ENCODE measurements around the gene MID1IP1. TPM values are rescaled to one million over a fixed set of nuclear protein-coding genes. Genes with fewer than 3 reads are reported as not detected.

The MID1IP1 gene
- polyA plus RNA-seq, result 36.5 TPM
- long read RNA-seq, donor 1, transcript MID1IP1-201 (2 exons, 2,536 nt), result major isoform, 13 of 13 reads
- long read RNA-seq, donor 1, partial matches to known transcripts, result 0 of 13 reads
- long read RNA-seq, donor 1, other reads (novel, unspliced or antisense), result 0 of 13 reads
- long read RNA-seq, donor 2, transcript MID1IP1-201 (2 exons, 2,536 nt), result major isoform, 13 of 13 reads
- long read RNA-seq, donor 2, partial matches to known transcripts, result 0 of 13 reads
- long read RNA-seq, donor 2, other reads (novel, unspliced or antisense), result 0 of 13 reads
- long read RNA-seq, donor 3, transcript MID1IP1-201 (2 exons, 2,536 nt), result major isoform, 31 of 32 reads
- long read RNA-seq, donor 3, partial matches to known transcripts, result 0 of 32 reads
- long read RNA-seq, donor 3, other reads (novel, unspliced or antisense), result 0 of 32 reads
- long read RNA-seq, donor 4, partial matches to known transcripts, result 0 of 4 reads
- long read RNA-seq, donor 4, other reads (novel, unspliced or antisense), result 0 of 4 reads
- long read RNA-seq, donor 5, transcript MID1IP1-201 (2 exons, 2,536 nt), result major isoform, 13 of 13 reads
- long read RNA-seq, donor 5, partial matches to known transcripts, result 0 of 13 reads
- long read RNA-seq, donor 5, other reads (novel, unspliced or antisense), result 0 of 13 reads
- long read RNA-seq, donor 6, transcript MID1IP1-201 (2 exons, 2,536 nt), result major isoform, 12 of 52 reads
- long read RNA-seq, donor 6, partial matches to known transcripts, result 40 of 52 reads
- long read RNA-seq, donor 6, other reads (novel, unspliced or antisense), result 0 of 52 reads
- long read RNA-seq, donor 7, transcript MID1IP1-201 (2 exons, 2,536 nt), result major isoform, 8 of 9 reads
- long read RNA-seq, donor 7, partial matches to known transcripts, result 0 of 9 reads
- long read RNA-seq, donor 7, other reads (novel, unspliced or antisense), result 0 of 9 reads
- long read RNA-seq, donor 8, transcript MID1IP1-201 (2 exons, 2,536 nt), result major isoform, 18 of 19 reads
- long read RNA-seq, donor 8, partial matches to known transcripts, result 0 of 19 reads
- long read RNA-seq, donor 8, other reads (novel, unspliced or antisense), result 0 of 19 reads
- long read RNA-seq, donor 9, transcript MID1IP1-201 (2 exons, 2,536 nt), result major isoform, 24 of 24 reads
- long read RNA-seq, donor 9, partial matches to known transcripts, result 0 of 24 reads
- long read RNA-seq, donor 9, other reads (novel, unspliced or antisense), result 0 of 24 reads
- long read RNA-seq, donor 10, transcript MID1IP1-201 (2 exons, 2,536 nt), result major isoform, 11 of 45 reads
- long read RNA-seq, donor 10, partial matches to known transcripts, result 34 of 45 reads
- long read RNA-seq, donor 10, other reads (novel, unspliced or antisense), result 0 of 45 reads
- long read RNA-seq, donor 11, transcript MID1IP1-201 (2 exons, 2,536 nt), result major isoform, 6 of 6 reads
- long read RNA-seq, donor 11, partial matches to known transcripts, result 0 of 6 reads
- long read RNA-seq, donor 11, other reads (novel, unspliced or antisense), result 0 of 6 reads

GRCh38 chrX:38800981-38801845 is at the start of gene MID1IP1:
Gene MID1IP1, plus strand, starts transcription at chrX:38801459. Its CDS starts 3,488 bp downstream, at chrX:38804947.
- H3K27ac ChIP-seq (ENCODE audit: low read length), result peak within 1 kb of the TSS; percentile 90
- no peaks in the 10 kb centered on the region for H3K27me3 ChIP-seq (ENCODE audit: control insufficient read depth, insufficient read depth, low read length)
- no CpG with 5 or more reads among the region's 32 CpGs for WGBS (ENCODE audit: insufficient coverage, low lambda C conversion rate)
- peaks cover 3% of the 10 kb centered on the region for H3K4me1 ChIP-seq (ENCODE audit: control insufficient read depth, insufficient read depth, low read length)
- DNase-seq, result peak; percentile 92 to 95
- H3K9me3 ChIP-seq (ENCODE audit: control insufficient read depth, low read depth, low read length), result no peaks in the 10 kb centered on the region
- no peaks in the 10 kb centered on the region for H3K36me3 ChIP-seq (ENCODE audit: control insufficient read depth, insufficient read depth, low read length)
- H3K4me3 ChIP-seq (ENCODE audit: low read length), result peak within 1 kb of the TSS; percentile 96

GRCh38 chrX:38754102-38754790 is 47.0 kb upstream of the MID1IP1 start:
- Histone ChIP-seq H3K4me1 (ENCODE audit: control insufficient read depth, insufficient read depth, low read length) (no peaks in the 10 kb centered on the region), H3K9me3 (ENCODE audit: control insufficient read depth, low read depth, low read length) (no peaks in the 10 kb centered on the region), H3K4me3 (ENCODE audit: low read length) (no peak overlapping the region), H3K36me3 (ENCODE audit: control insufficient read depth, insufficient read depth, low read length) (no peaks in the 10 kb centered on the region), H3K27me3 (ENCODE audit: control insufficient read depth, insufficient read depth, low read length) (no peaks in the 10 kb centered on the region), H3K27ac (ENCODE audit: low read length) (no peak overlapping the region)
- DNase-seq, result peak in 1 of 2 donors; percentile 9
- WGBS (ENCODE audit: insufficient coverage, low lambda C conversion rate), result no CpG with 5 or more reads among the region's 6 CpGs

- Histone ChIP-seq H3K9me3 (ENCODE audit: control insufficient read depth, low read depth, low read length) (no peaks in the 10 kb centered on the region), H3K4me1 (ENCODE audit: control insufficient read depth, insufficient read depth, low read length) (no peaks in the 10 kb centered on the region), H3K4me3 (ENCODE audit: low read length) (no peak overlapping the region), H3K27me3 (ENCODE audit: control insufficient read depth, insufficient read depth, low read length) (no peaks in the 10 kb centered on the region), H3K36me3 (ENCODE audit: control insufficient read depth, insufficient read depth, low read length) (no peaks in the 10 kb centered on the region), H3K27ac (ENCODE audit: low read length) (no peak overlapping the region)
- WGBS (ENCODE audit: insufficient coverage, low lambda C conversion rate), result no CpG with 5 or more reads among the region's 7 CpGs
- no peak for DNase-seq
These were observed 46.2 kb upstream of the MID1IP1 start for GRCh38 chrX:38754818-38755718.

GRCh38 chrX:38760883-38761282 is 40.4 kb upstream of the MID1IP1 start:
- Histone ChIP-seq H3K4me1 (ENCODE audit: control insufficient read depth, insufficient read depth, low read length) (no peaks in the 10 kb centered on the region), H3K27ac (ENCODE audit: low read length) (no peak overlapping the region), H3K4me3 (ENCODE audit: low read length) (no peak overlapping the region), H3K27me3 (ENCODE audit: control insufficient read depth, insufficient read depth, low read length) (no peaks in the 10 kb centered on the region), H3K36me3 (ENCODE audit: control insufficient read depth, insufficient read depth, low read length) (no peaks in the 10 kb centered on the region), H3K9me3 (ENCODE audit: control insufficient read depth, low read depth, low read length) (no peaks in the 10 kb centered on the region)
- no peak for DNase-seq
- WGBS (ENCODE audit: insufficient coverage, low lambda C conversion rate), result no CpG with 5 or more reads among the region's 1 CpG

GRCh38 chrX:38768079-38768478 is 33.2 kb upstream of the MID1IP1 start:
- WGBS (ENCODE audit: insufficient coverage, low lambda C conversion rate), result no CpG with 5 or more reads among the region's 2 CpGs
- Histone ChIP-seq H3K36me3 (ENCODE audit: control insufficient read depth, insufficient read depth, low read length) (no peaks in the 10 kb centered on the region), H3K4me3 (ENCODE audit: low read length) (no peak overlapping the region), H3K27me3 (ENCODE audit: control insufficient read depth, insufficient read depth, low read length) (no peaks in the 10 kb centered on the region), H3K4me1 (ENCODE audit: control insufficient read depth, insufficient read depth, low read length) (no peaks in the 10 kb centered on the region), H3K9me3 (ENCODE audit: control insufficient read depth, low read depth, low read length) (no peaks in the 10 kb centered on the region), H3K27ac (ENCODE audit: low read length) (no peak overlapping the region)
- peak in 1 of 2 donors; percentile 21 for DNase-seq

- WGBS (ENCODE audit: insufficient coverage, low lambda C conversion rate), result no CpG with 5 or more reads among the region's 10 CpGs
- H3K4me1 ChIP-seq (ENCODE audit: control insufficient read depth, insufficient read depth, low read length), result no peaks in the 10 kb centered on the region
- DNase-seq, result no peak
- no peak overlapping the region for H3K4me3 ChIP-seq (ENCODE audit: low read length)
- no peaks in the 10 kb centered on the region for H3K27me3 ChIP-seq (ENCODE audit: control insufficient read depth, insufficient read depth, low read length)
- no peaks in the 10 kb centered on the region for H3K9me3 ChIP-seq (ENCODE audit: control insufficient read depth, low read depth, low read length)
- no peaks in the 10 kb centered on the region for H3K36me3 ChIP-seq (ENCODE audit: control insufficient read depth, insufficient read depth, low read length)
- H3K27ac ChIP-seq (ENCODE audit: low read length), result no peak overlapping the region
These were observed 31.1 kb upstream of the MID1IP1 start for GRCh38 chrX:38770152-38770551.

- H3K4me3 ChIP-seq (ENCODE audit: low read length), result no peak overlapping the region
- H3K27me3 ChIP-seq (ENCODE audit: control insufficient read depth, insufficient read depth, low read length), result no peaks in the 10 kb centered on the region
- no peak overlapping the region for H3K27ac ChIP-seq (ENCODE audit: low read length)
- no CpG with 5 or more reads among the region's 4 CpGs for WGBS (ENCODE audit: insufficient coverage, low lambda C conversion rate)
- no peaks in the 10 kb centered on the region for H3K36me3 ChIP-seq (ENCODE audit: control insufficient read depth, insufficient read depth, low read length)
- H3K9me3 ChIP-seq (ENCODE audit: control insufficient read depth, low read depth, low read length), result no peaks in the 10 kb centered on the region
- H3K4me1 ChIP-seq (ENCODE audit: control insufficient read depth, insufficient read depth, low read length), result no peaks in the 10 kb centered on the region
- no peak for DNase-seq
These were observed 27.0 kb upstream of the MID1IP1 start for GRCh38 chrX:38774249-38774648.

GRCh38 chrX:38796946-38797345 is 4.3 kb upstream of the MID1IP1 start:
- Histone ChIP-seq H3K4me1 (ENCODE audit: control insufficient read depth, insufficient read depth, low read length) (peaks cover 3% of the 10 kb centered on the region), H3K27ac (ENCODE audit: low read length) (no peak overlapping the region), H3K9me3 (ENCODE audit: control insufficient read depth, low read depth, low read length) (no peaks in the 10 kb centered on the region), H3K36me3 (ENCODE audit: control insufficient read depth, insufficient read depth, low read length) (no peaks in the 10 kb centered on the region), H3K27me3 (ENCODE audit: control insufficient read depth, insufficient read depth, low read length) (no peaks in the 10 kb centered on the region), H3K4me3 (ENCODE audit: low read length) (no peak overlapping the region)
- no peak for DNase-seq
